Fibroblast of lung (primary cell): ENCODE results near the gene CTNNA2. TPM values are rescaled to one million over a fixed set of nuclear protein-coding genes. Genes with fewer than 3 reads are reported as not detected.

Experiments
- DNase-seq, 2 donors: peaks; one replicate each; pipeline versions ENCODE4 v3.0.0 to v3.0.0-alpha.2; 2010; ENCODE audit warnings: low read depth in 2 of 2
- H2AFZ ChIP-seq: 2 replicates; pipeline ENCODE4 v1.5.1; 2012; ENCODE audit warnings: low read length, control low read depth, inconsistent platforms
- H3K27ac ChIP-seq: 2 replicates; pipeline ENCODE4 v1.5.1; 2011; ENCODE audit warnings: low read length, control low read depth; ENCODE audit not compliant: insufficient read depth
- H3K27me3 ChIP-seq: 2 replicates; pipeline ENCODE4 v1.5.1; 2011; ENCODE audit warnings: mild to moderate bottlenecking, low read length; ENCODE audit not compliant: control insufficient read depth, insufficient read depth
- H3K36me3 ChIP-seq: 2 replicates; pipeline ENCODE4 v1.5.1; 2011; ENCODE audit warnings: low read length; ENCODE audit not compliant: control insufficient read depth, insufficient read depth
- H3K4me1 ChIP-seq: 2 replicates; pipeline ENCODE4 v1.5.1; 2011; ENCODE audit warnings: low read length; ENCODE audit not compliant: control insufficient read depth, insufficient read depth; ENCODE audit errors: extremely low read depth
- H3K4me2 ChIP-seq: 2 replicates; pipeline ENCODE4 v1.5.1; 2011; ENCODE audit warnings: low read length, control low read depth; ENCODE audit not compliant: insufficient read depth; ENCODE audit errors: extremely low read depth
- H3K4me3 ChIP-seq, 4 experiments: fragments of 200-600 bp in 1 of 4; sonication (generic) in 1 of 4; replicated peaks in 1 of 4; 2 replicates each; pipeline ENCODE4 v1.5.1; 2011 to 2016; ENCODE audit warnings: low read length in 4 of 4, low read depth in 3 of 4, mild to moderate bottlenecking in 3 of 4, control low read depth in 2 of 4, inconsistent platforms in 1 of 4, mixed read lengths in 1 of 4; ENCODE audit not compliant: insufficient read depth in 1 of 4; ENCODE audit errors: control extremely low read depth in 1 of 4
- H3K79me2 ChIP-seq: 2 replicates; pipeline ENCODE4 v1.5.1; 2012; ENCODE audit warnings: mild to moderate bottlenecking, low read length, inconsistent platforms; ENCODE audit not compliant: control insufficient read depth, insufficient read depth
- H3K9ac ChIP-seq: 2 replicates; pipeline ENCODE4 v1.5.1; 2011; ENCODE audit warnings: mild to moderate bottlenecking, low read length, control low read depth; ENCODE audit not compliant: insufficient read depth
- H3K9me3 ChIP-seq: 2 replicates; pipeline ENCODE4 v1.5.1; 2012; ENCODE audit warnings: low read depth, low read length; ENCODE audit not compliant: control insufficient read depth, insufficient read depth
- H4K20me1 ChIP-seq: 2 replicates; pipeline ENCODE4 v1.5.1; 2011; ENCODE audit warnings: low read length; ENCODE audit not compliant: control insufficient read depth, insufficient read depth; ENCODE audit errors: extremely low read depth
- CTCF ChIP-seq, 2 donors: IDR thresholded peaks in 1 of 2; conservative IDR thresholded peaks in 1 of 2; 1 replicate in 1 of 2; 2 replicates in 1 of 2; pipeline ENCODE4 v1.5.1; 2011 to 2012; ENCODE audit warnings: low read length in 2 of 2, control low read depth in 1 of 2, inconsistent platforms in 1 of 2, low read depth in 1 of 2, mild to moderate bottlenecking in 1 of 2
- EZH2 ChIP-seq: IDR thresholded peaks from 2 replicates; pipeline ENCODE4 v1.5.1; 2012; ENCODE audit warnings: low read length, control low read depth, mild to moderate bottlenecking; ENCODE audit errors: missing control alignments
- polyA plus RNA-seq, 2 donors: library from polyadenylated mRNA; depleted of rRNA in 1 of 2; stranded (reverse) in 1 of 2; unstranded in 1 of 2; fragments of >200 nt; gene quantifications; 2 replicates each; pipeline ENCODE4 v1.2.1, GENCODE V29; 2011 to 2012; ENCODE audit warnings: missing spikeins in 1 of 2
- total RNA-seq: library from RNA; depleted of rRNA; stranded (reverse); fragments of >200 nt; gene quantifications from 2 replicates; pipeline ENCODE4 v1.2.1, GENCODE V29; 2014

The CTNNA2 gene
- total and polyA plus RNA-seq, 2 donors (not counting 1 experiment from before 2014, with no cell fraction given) = not detected

GRCh38 chr2:80643598-80643997 lies 1130.7 kb downstream of the CTNNA2 start:
- H3K79me2 ChIP-seq = no peaks in the 10 kb centered on the region
- H3K27ac ChIP-seq = no peak overlapping the region
- no peak overlapping the region for H3K4me2 ChIP-seq
- H4K20me1 ChIP-seq = no peaks in the 10 kb centered on the region
- H3K27me3 ChIP-seq = no peaks in the 10 kb centered on the region
- H3K36me3 ChIP-seq = no peaks in the 10 kb centered on the region
- no peaks in the 10 kb centered on the region for H3K9me3 ChIP-seq
- TF ChIP-seq EZH2 = no peak
- no peak for TF ChIP-seq CTCF (conservative IDR thresholded peaks at IDR 0.05 in 1 of 2, IDR thresholded peaks at IDR 0.05 in 1 of 2; ENCODE audit: low read depth in 1 of 2, low read length in 2 of 2)
- H3K4me3 ChIP-seq = no peak overlapping the region
- no peak for DNase-seq
- no peak overlapping the region for H3K9ac ChIP-seq
- no peak overlapping the region for H2AFZ ChIP-seq
- H3K4me1 ChIP-seq = no peaks in the 10 kb centered on the region

GRCh38 chr2:80651435-80651834 lies 1138.6 kb downstream of the CTNNA2 start:
- Histone ChIP-seq H3K4me2 (no peak overlapping the region), H3K27me3 (no peaks in the 10 kb centered on the region), H3K9ac (no peak overlapping the region), H4K20me1 (no peaks in the 10 kb centered on the region), H2AFZ (no peak overlapping the region), H3K4me3 (no peak overlapping the region), H3K27ac (no peak overlapping the region), H3K4me1 (no peaks in the 10 kb centered on the region), H3K36me3 (no peaks in the 10 kb centered on the region), H3K79me2 (no peaks in the 10 kb centered on the region), H3K9me3 (no peaks in the 10 kb centered on the region)
- TF ChIP-seq CTCF (conservative IDR thresholded peaks at IDR 0.05 in 1 of 2, IDR thresholded peaks at IDR 0.05 in 1 of 2; ENCODE audit: low read depth in 1 of 2, low read length in 2 of 2) (no peak), EZH2 (no peak)
- DNase-seq = no peak

GRCh38 chr2:80655265-80655664 lies 1142.4 kb downstream of the CTNNA2 start:
- DNase-seq = no peak
- TF ChIP-seq EZH2 (no peak), CTCF (conservative IDR thresholded peaks at IDR 0.05 in 1 of 2, IDR thresholded peaks at IDR 0.05 in 1 of 2; ENCODE audit: low read depth in 1 of 2, low read length in 2 of 2) (no peak)
- no peaks in the 10 kb centered on the region for H3K4me1 ChIP-seq
- no peak overlapping the region for H2AFZ ChIP-seq
- no peaks in the 10 kb centered on the region for H4K20me1 ChIP-seq
- no peaks in the 10 kb centered on the region for H3K79me2 ChIP-seq
- H3K4me3 ChIP-seq = no peak overlapping the region
- no peak overlapping the region for H3K4me2 ChIP-seq
- no peaks in the 10 kb centered on the region for H3K9me3 ChIP-seq
- no peaks in the 10 kb centered on the region for H3K36me3 ChIP-seq
- H3K27me3 ChIP-seq = no peaks in the 10 kb centered on the region
- H3K9ac ChIP-seq = no peak overlapping the region
- H3K27ac ChIP-seq = no peak overlapping the region
